HG03135 (cell line): Measurements from ENCODE around the gene GNG11.
"Not testable (repeated sequence)": the region's sequence is repeated elsewhere in the genome, so short reads cannot be mapped to it uniquely, and the experiment has no call there.

Source experiments
- ATAC-seq: cut with Tn5 transposase; IDR thresholded peaks from one replicate; pipeline ENCODE4 v1.9.1; 2021; ENCODE audit warnings: mild to moderate bottlenecking, moderate library complexity; ENCODE audit not compliant: unreplicated experiment

The GNG11 gene

GRCh38 chr7:93911242-93911641 lies 10.3 kb upstream of the GNG11 start:
- ATAC-seq = not testable (repeated sequence)

- not testable (repeated sequence) for ATAC-seq
These were observed 9.9 kb upstream of the GNG11 start for GRCh38 chr7:93911661-93912060.

- ATAC-seq = no peak
These were observed 8.3 kb upstream of the GNG11 start for GRCh38 chr7:93913197-93913596.

- no peak for ATAC-seq
These were observed 6.9 kb upstream of the GNG11 start for GRCh38 chr7:93914581-93915066.

GRCh38 chr7:93915206-93915842 lies 6.2 kb upstream of the GNG11 start:
- not testable (repeated sequence) for ATAC-seq

- ATAC-seq = not testable (repeated sequence)
These were observed 5.6 kb upstream of the GNG11 start for GRCh38 chr7:93915888-93916287.

- not testable (repeated sequence) for ATAC-seq
These were observed 5.2 kb upstream of the GNG11 start for GRCh38 chr7:93916315-93916714.

- no peak for ATAC-seq
These were observed 896 bp upstream of the GNG11 start for GRCh38 chr7:93920496-93921182.

- ATAC-seq = no peak
These were observed 349 bp upstream of the GNG11 start for GRCh38 chr7:93921186-93921585.

GRCh38 chr7:93923296-93923695 lies 1.8 kb downstream of the GNG11 start:
- no peak for ATAC-seq

- ATAC-seq = no peak
These were observed 2.4 kb downstream of the GNG11 start for GRCh38 chr7:93923942-93924341.

- no peak for ATAC-seq
These were observed 5.3 kb downstream of the GNG11 start for GRCh38 chr7:93926800-93927199.

GRCh38 chr7:93927585-93927984 lies 6.0 kb downstream of the GNG11 start:
- no peak for ATAC-seq

- no peak for ATAC-seq
These were observed 10.1 kb downstream of the GNG11 start for GRCh38 chr7:93931655-93932054.

- ATAC-seq = no peak
These were observed 11.6 kb downstream of the GNG11 start for GRCh38 chr7:93933156-93933555.

GRCh38 chr7:93935102-93935501 lies 13.6 kb downstream of the GNG11 start:
- no peak for ATAC-seq

GRCh38 chr7:93937818-93938217 lies 16.3 kb downstream of the GNG11 start:
- ATAC-seq = no peak

GRCh38 chr7:93938293-93938692 lies 16.8 kb downstream of the GNG11 start:
- ATAC-seq = no peak

- no peak for ATAC-seq
These were observed 20.4 kb downstream of the GNG11 start for GRCh38 chr7:93941945-93942344.

GRCh38 chr7:93943816-93944540 lies 22.4 kb downstream of the GNG11 start:
- ATAC-seq = no peak

GRCh38 chr7:93944673-93945072 lies 23.1 kb downstream of the GNG11 start:
- ATAC-seq = no peak

GRCh38 chr7:93945083-93945482 lies 23.5 kb downstream of the GNG11 start:
- ATAC-seq = no peak
